Stomach smooth muscle (tissue), 2 donors: ENCODE measurements around the gene LYL1.

Source experiments
- H3K27ac ChIP-seq: one replicate; pipeline ENCODE4 v1.7.0; 2013; ENCODE audit warnings: mild to moderate bottlenecking, low read length, inconsistent platforms
- H3K27me3 ChIP-seq, 2 donors: one replicate each; pipeline ENCODE4 v1.7.0; 2013; ENCODE audit warnings: low read length in 2 of 2; ENCODE audit not compliant: insufficient read depth in 2 of 2, control insufficient read depth in 1 of 2
- H3K36me3 ChIP-seq, 2 donors: one replicate each; pipeline ENCODE4 v1.7.0; 2013; ENCODE audit warnings: low read length in 2 of 2; ENCODE audit not compliant: control insufficient read depth in 2 of 2, insufficient read depth in 2 of 2
- H3K4me1 ChIP-seq: one replicate; pipeline ENCODE4 v1.7.0; 2013; ENCODE audit warnings: low read length; ENCODE audit not compliant: control insufficient read depth, insufficient read depth
- H3K4me3 ChIP-seq, 2 donors: one replicate each; pipeline ENCODE4 v1.7.0; 2013; ENCODE audit warnings: low read length in 2 of 2
- H3K9ac ChIP-seq, 2 donors: one replicate each; pipeline ENCODE4 v1.7.0; 2013; ENCODE audit warnings: low read length in 2 of 2, mild to moderate bottlenecking in 1 of 2
- H3K9me3 ChIP-seq, 2 donors: one replicate each; pipeline ENCODE4 v1.7.0; 2013; ENCODE audit warnings: low read length in 2 of 2; ENCODE audit not compliant: control insufficient read depth in 2 of 2
- donor health status: healthy.
- donor health status: Pancreatic carcinoma.

Gene LYL1

GRCh38 chr19:13117772-13118423 is 15.2 kb upstream of the LYL1 start, which contains the start of gene NACC1:
TSS of gene NACC1 (plus strand) at chr19:13118264. CDS start at chr19:13135208, 16,944 bp downstream.
- H3K4me3 ChIP-seq: peak within 1 kb of the TSS; percentile 98 to 99
- peak within 1 kb of the TSS; percentile 69 for H3K27ac ChIP-seq
- H3K9ac ChIP-seq: peak within 1 kb of the TSS; percentile 90 to 92
- H3K9me3 ChIP-seq: no peaks in the 10 kb centered on the region
- peaks cover 0 to under 1% of the 10 kb centered on the region in 2 donors for H3K36me3 ChIP-seq
- no peaks in the 10 kb centered on the region for H3K27me3 ChIP-seq
- peaks cover 41% of the 10 kb centered on the region for H3K4me1 ChIP-seq

GRCh38 chr19:13117176-13117771 is 14.6 kb upstream of the LYL1 start:
- peaks cover 41% of the 10 kb centered on the region for H3K4me1 ChIP-seq
- peak overlapping the region; percentile 69 for H3K27ac ChIP-seq
- no peaks in the 10 kb centered on the region for H3K27me3 ChIP-seq
- peak overlapping the region; percentile 98 to 99 for H3K4me3 ChIP-seq
- peaks cover 4 to 7% of the 10 kb centered on the region in 2 donors for H3K36me3 ChIP-seq
- H3K9me3 ChIP-seq: no peaks in the 10 kb centered on the region
- H3K9ac ChIP-seq: peak overlapping the region; percentile 90 to 92

GRCh38 chr19:13116282-13117175 is 13.9 kb upstream of the LYL1 start, which contains the start of gene TRMT1:
TSS of gene TRMT1 (minus strand) at chr19:13116740. CDS start at chr19:13116399, 341 bp downstream.
- peak within 1 kb of the TSS; percentile 69 for H3K27ac ChIP-seq
- H3K4me1 ChIP-seq: peaks cover 38% of the 10 kb centered on the region
- H3K27me3 ChIP-seq: no peaks in the 10 kb centered on the region
- H3K36me3 ChIP-seq: peaks cover 4 to 8% of the 10 kb centered on the region in 2 donors
- peak within 1 kb of the TSS; percentile 98 to 99 for H3K4me3 ChIP-seq
- H3K9ac ChIP-seq: peak within 1 kb of the TSS; percentile 90 to 92
- H3K9me3 ChIP-seq: no peaks in the 10 kb centered on the region

GRCh38 chr19:13115936-13116281 is 13.3 kb upstream of the LYL1 start:
- H3K36me3 ChIP-seq: peaks cover 4 to 8% of the 10 kb centered on the region in 2 donors
- H3K4me1 ChIP-seq: peaks cover 38% of the 10 kb centered on the region
- H3K9me3 ChIP-seq: no peaks in the 10 kb centered on the region
- H3K27me3 ChIP-seq: no peaks in the 10 kb centered on the region
- H3K27ac ChIP-seq: peak overlapping the region; percentile 69
- H3K9ac ChIP-seq: peak overlapping the region; percentile 90 to 92
- peak overlapping the region; percentile 98 to 99 for H3K4me3 ChIP-seq

GRCh38 chr19:13112555-13112954 is 9.9 kb upstream of the LYL1 start:
- Histone ChIP-seq H3K4me1 (peaks cover 17% of the 10 kb centered on the region), H3K9ac (no peak overlapping the region), H3K27me3 (no peaks in the 10 kb centered on the region), H3K4me3 (no peak overlapping the region), H3K9me3 (no peaks in the 10 kb centered on the region), H3K27ac (no peak overlapping the region), H3K36me3 (peaks cover 4 to 13% of the 10 kb centered on the region in 2 donors)

- H3K27me3 ChIP-seq: no peaks in the 10 kb centered on the region
- no peaks in the 10 kb centered on the region for H3K4me1 ChIP-seq
- H3K9ac ChIP-seq: no peak overlapping the region
- no peak overlapping the region for H3K27ac ChIP-seq
- no peaks in the 10 kb centered on the region for H3K9me3 ChIP-seq
- H3K4me3 ChIP-seq: no peak overlapping the region
- peaks cover 4 to 13% of the 10 kb centered on the region in 2 donors for H3K36me3 ChIP-seq
Measured at GRCh38 chr19:13110099-13110610, 7.5 kb upstream of the LYL1 start.

GRCh38 chr19:13109361-13110098 is 6.9 kb upstream of the LYL1 start:
- H3K4me3 ChIP-seq: no peak overlapping the region
- no peaks in the 10 kb centered on the region for H3K27me3 ChIP-seq
- H3K36me3 ChIP-seq: peaks cover 4 to 13% of the 10 kb centered on the region in 2 donors
- no peak overlapping the region for H3K9ac ChIP-seq
- no peaks in the 10 kb centered on the region for H3K9me3 ChIP-seq
- H3K27ac ChIP-seq: no peak overlapping the region
- peaks cover 3% of the 10 kb centered on the region for H3K4me1 ChIP-seq

- Histone ChIP-seq H3K27ac (no peak overlapping the region), H3K36me3 (peaks cover 0 to 7% of the 10 kb centered on the region in 2 donors), H3K9ac (no peak overlapping the region), H3K27me3 (peaks cover 2 to 3% of the 10 kb centered on the region in 2 donors), H3K4me3 (peak overlapping the region in 1 of 2 donors; percentile 8), H3K4me1 (peaks cover 22% of the 10 kb centered on the region), H3K9me3 (no peaks in the 10 kb centered on the region)
Measured at GRCh38 chr19:13104848-13105711, 2.4 kb upstream of the LYL1 start.

GRCh38 chr19:13104360-13104847 is 1.7 kb upstream of the LYL1 start:
- H3K4me1 ChIP-seq: peaks cover 25% of the 10 kb centered on the region
- H3K27me3 ChIP-seq: peaks cover 2 to 3% of the 10 kb centered on the region in 2 donors
- no peaks in the 10 kb centered on the region for H3K9me3 ChIP-seq
- H3K9ac ChIP-seq: no peak overlapping the region
- no peak overlapping the region for H3K27ac ChIP-seq
- H3K36me3 ChIP-seq: peaks cover 0 to 5% of the 10 kb centered on the region in 2 donors
- peak overlapping the region in 1 of 2 donors; percentile 8 for H3K4me3 ChIP-seq
